Endodermal cell (in vitro differentiated cells): ENCODE results near the gene H6PD. TPM values are rescaled to one million over a fixed set of nuclear protein-coding genes. Genes with fewer than 3 reads are reported as not detected.

ENCODE experiments used
- DNase-seq: peaks from one replicate; pipeline ENCODE4 v3.0.0-alpha.2; 2017
- H3K27ac ChIP-seq: 2 replicates; pipeline ENCODE4 v1.5.1; 2013; ENCODE audit warnings: mild to moderate bottlenecking, low read depth, low read length, moderate library complexity
- H3K27me3 ChIP-seq: 2 replicates; pipeline ENCODE4 v1.6.1; 2013; ENCODE audit warnings: mild to moderate bottlenecking, low read length, moderate library complexity; ENCODE audit not compliant: insufficient read depth, control insufficient read depth, poor library complexity, severe bottlenecking
- H3K36me3 ChIP-seq: 2 replicates; pipeline ENCODE4 v1.7.0; 2013; ENCODE audit warnings: mild to moderate bottlenecking, low read length, moderate library complexity; ENCODE audit not compliant: control insufficient read depth, insufficient read depth
- H3K4me1 ChIP-seq: one replicate; pipeline ENCODE4 v1.7.0; 2013; ENCODE audit warnings: low read length; ENCODE audit not compliant: control insufficient read depth, insufficient read depth
- H3K4me3 ChIP-seq: 2 replicates; pipeline ENCODE4 v1.5.1; 2013; ENCODE audit warnings: mild to moderate bottlenecking, low read length, moderate library complexity
- H3K9ac ChIP-seq: 2 replicates; pipeline ENCODE4 v1.6.1; 2013; ENCODE audit warnings: mild to moderate bottlenecking, low read length, moderate library complexity; ENCODE audit not compliant: poor library complexity, severe bottlenecking; ENCODE audit errors: extremely low read depth
- H3K9me3 ChIP-seq: 2 replicates; pipeline ENCODE4 v1.6.1; 2013; ENCODE audit warnings: mild to moderate bottlenecking, low read length, moderate library complexity; ENCODE audit not compliant: control insufficient read depth
- H3K27ac Mint-ChIP-seq: 2 replicates; pipeline ENCODE4 v1.8.0; 2020; ENCODE audit warnings: mixed read lengths
- H3K27me3 Mint-ChIP-seq: 2 replicates; pipeline ENCODE4 v1.8.0; 2021; ENCODE audit warnings: mild to moderate bottlenecking, mixed read lengths; ENCODE audit not compliant: insufficient read depth
- H3K36me3 Mint-ChIP-seq: 2 replicates; pipeline ENCODE4 v1.8.0; 2020; ENCODE audit warnings: low read depth, mixed read lengths
- H3K4me1 Mint-ChIP-seq: 2 replicates; pipeline ENCODE4 v1.8.0; 2020; ENCODE audit warnings: mixed read lengths
- H3K4me3 Mint-ChIP-seq: 2 replicates; pipeline ENCODE4 v1.8.0; 2020; ENCODE audit warnings: mild to moderate bottlenecking, moderate library complexity, mixed read lengths
- H3K9me3 Mint-ChIP-seq: 2 replicates; pipeline ENCODE4 v1.8.0; 2020; ENCODE audit warnings: mild to moderate bottlenecking, mixed read lengths
- CTCF ChIP-seq: fragments of 200-600 bp; sonication (generic); conservative IDR thresholded peaks from 2 replicates; pipeline ENCODE4 v1.5.0; 2021; ENCODE audit warnings: antibody characterized with exemption, mild to moderate bottlenecking
- WGBS, 2 experiments: methylation state at CpG; one replicate each; pipeline versions ENCODE4 v1.1.5 to v1.1.7; 2013; ENCODE audit warnings: missing lambda C conversion rate in 2 of 2, mixed read lengths in 1 of 2; ENCODE audit not compliant: insufficient coverage in 1 of 2, insufficient read length in 1 of 2; 5-methylcytosine and 5-hydroxymethylcytosine counted together
- total RNA-seq, 2 donors: library from RNA; stranded (reverse); fragmentation: NEBNext Ultra II Directional in 1 of 2; extraction: Animal tissue kit (Norgen Biotek cat#: 25700) in 1 of 2; gene quantifications; 2 replicates in 1 of 2; 3 replicates in 1 of 2; pipeline ENCODE4 v1.2.1, GENCODE V29; 2021

The H6PD gene
- total RNA-seq, 2 donors from 2014 or later, result 21.5 to 34.4 TPM

- Histone ChIP-seq H3K27ac (peak overlapping the region; percentile 40), H3K27me3 (no peaks in the 10 kb centered on the region), H3K9ac (peak overlapping the region; percentile 12), H3K4me1 (peaks cover 30% of the 10 kb centered on the region), H3K36me3 (peaks cover 3% of the 10 kb centered on the region), H3K4me3 (peak overlapping the region; percentile 45), H3K9me3 (no peaks in the 10 kb centered on the region)
- Mint-ChIP-seq H3K9me3 (no peaks in the 10 kb centered on the region), H3K36me3 (peaks cover 11% of the 10 kb centered on the region), H3K27ac (peak overlapping the region; percentile 83), H3K4me3 (peak overlapping the region; percentile 32), H3K4me1 (peaks cover 48% of the 10 kb centered on the region), H3K27me3 (no peaks in the 10 kb centered on the region)
- WGBS, 2 experiments, result 56 to 57% methylated on average over 9 to 21 of the region's 21 CpGs
- peak; percentile 25 for TF ChIP-seq CTCF
- DNase-seq, result peak; percentile 84
Measured at GRCh38 chr1:9319789-9320519, 85.4 kb downstream of the H6PD start.

Other genes with a start within 250 kb of the H6PD start
- gene SLC2A7, start 208.4 kb upstream of the H6PD start, total RNA-seq, result not detected
- gene SLC2A5, start 165.1 kb upstream of the H6PD start, total RNA-seq, result not detected
- gene GPR157, start 105.7 kb upstream of the H6PD start, total RNA-seq, result 1 to 10 TPM; 2.3 to 5.0 TPM
- 10 to 100 TPM; 20.4 to 26.9 TPM for gene SPSB1, start 58.1 kb downstream of the H6PD start, total RNA-seq